ENCODE results near the gene PPARG.

- no peak for TF ChIP-seq TCF12 (IDR thresholded peaks at IDR 0.05)
- no peak; the same call in 1 of the 2 replicates for TF ChIP-seq CTCF (IDR thresholded peaks at IDR 0.05)
- no peak for TF ChIP-seq REST (IDR thresholded peaks at IDR 0.05; ENCODE audit: low read depth, low read length)
- TF ChIP-seq TAF1 (IDR thresholded peaks at IDR 0.05; ENCODE audit: borderline replicate concordance, low read depth, low read length): no peak
- TF ChIP-seq ZBTB33 (IDR thresholded peaks at IDR 0.05; ENCODE audit: borderline replicate concordance, low read depth): no peak
- TF ChIP-seq EP300 (IDR thresholded peaks at IDR 0.05; ENCODE audit: borderline replicate concordance in 1 of 2, low read depth in 1 of 2, low read length in 1 of 2): no peak
- TF ChIP-seq POLR2AphosphoS5 (IDR thresholded peaks at IDR 0.05; ENCODE audit: low read depth, low read length): no peak
- no peak for TF ChIP-seq MAX (IDR thresholded peaks at IDR 0.05; ENCODE audit: low read depth)
- no peak for TF ChIP-seq GABPA (IDR thresholded peaks at IDR 0.05; ENCODE audit: low read depth)
These were observed 24.6 kb downstream of the PPARG start for GRCh38 chr3:12313519-12313918.

All from SK-N-SH (cell line).